ENCODE data around the gene ZBTB7C.

Gene ZBTB7C

DNA sequence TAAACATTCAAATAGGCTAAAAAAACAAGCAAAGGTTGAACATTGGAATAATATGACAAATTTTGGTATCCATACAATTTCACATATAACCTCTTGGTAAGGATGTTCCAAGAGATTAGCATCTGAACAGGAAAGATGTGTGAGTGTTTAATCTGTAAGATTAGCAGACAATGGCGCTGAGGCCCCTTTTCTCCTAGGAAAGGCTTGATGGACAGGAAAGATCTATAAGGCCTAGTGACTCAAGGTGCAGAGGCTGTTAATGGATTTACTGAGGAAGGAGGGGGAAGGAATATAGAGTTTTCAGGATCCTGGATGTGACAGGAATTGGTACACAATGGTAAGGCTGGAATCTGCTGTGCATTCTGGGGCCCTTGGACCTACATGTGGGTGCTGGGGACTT lies 430.6 kb downstream of the ZBTB7C start:
- Histone ChIP-seq H3K9me3 (ENCODE audit: insufficient read depth, low read length) (peaks cover 9% of the 10 kb centered on the region; the same call in 1 of the 2 replicates), H3K79me2 (ENCODE audit: insufficient read depth, low read length) (no peaks in the 10 kb centered on the region), H4K20me1 (ENCODE audit: low read depth, low read length) (no peaks in the 10 kb centered on the region), H3F3A (ENCODE audit: insufficient read depth) (no peaks in the 10 kb centered on the region), H3K4me3 (ENCODE audit: insufficient read depth, low read length, poor library complexity, severe bottlenecking) (no peak overlapping the region), H3K9ac (ENCODE audit: low read length) (no peak overlapping the region), H2AFZ (ENCODE audit: low read depth, low read length, severe bottlenecking) (no peak overlapping the region), H3K27ac (ENCODE audit: low read depth, low read length) (no peak overlapping the region), H3K27me3 (ENCODE audit: low read length) (peaks cover 5% of the 10 kb centered on the region; the same call in 1 of the 2 replicates), H3K9me2 (replicated peaks; ENCODE audit: insufficient read depth, low read length) (no peaks in the 10 kb centered on the region), H3K4me2 (ENCODE audit: low read depth, low read length, poor library complexity, severe bottlenecking) (no peak overlapping the region), H3K36me3 (ENCODE audit: low read length) (no peaks in the 10 kb centered on the region)
- TF ChIP-seq, protein P1, sequence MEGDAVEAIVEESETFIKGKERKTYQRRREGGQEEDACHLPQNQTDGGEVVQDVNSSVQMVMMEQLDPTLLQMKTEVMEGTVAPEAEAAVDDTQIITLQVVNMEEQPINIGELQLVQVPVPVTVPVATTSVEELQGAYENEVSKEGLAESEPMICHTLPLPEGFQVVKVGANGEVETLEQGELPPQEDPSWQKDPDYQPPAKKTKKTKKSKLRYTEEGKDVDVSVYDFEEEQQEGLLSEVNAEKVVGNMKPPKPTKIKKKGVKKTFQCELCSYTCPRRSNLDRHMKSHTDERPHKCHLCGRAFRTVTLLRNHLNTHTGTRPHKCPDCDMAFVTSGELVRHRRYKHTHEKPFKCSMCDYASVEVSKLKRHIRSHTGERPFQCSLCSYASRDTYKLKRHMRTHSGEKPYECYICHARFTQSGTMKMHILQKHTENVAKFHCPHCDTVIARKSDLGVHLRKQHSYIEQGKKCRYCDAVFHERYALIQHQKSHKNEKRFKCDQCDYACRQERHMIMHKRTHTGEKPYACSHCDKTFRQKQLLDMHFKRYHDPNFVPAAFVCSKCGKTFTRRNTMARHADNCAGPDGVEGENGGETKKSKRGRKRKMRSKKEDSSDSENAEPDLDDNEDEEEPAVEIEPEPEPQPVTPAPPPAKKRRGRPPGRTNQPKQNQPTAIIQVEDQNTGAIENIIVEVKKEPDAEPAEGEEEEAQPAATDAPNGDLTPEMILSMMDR (IDR thresholded peaks at IDR 0.05; ENCODE audit: insufficient read depth, low read length, poor library complexity, severe bottlenecking), result no peak
- TF ChIP-seq EZH2phosphoT487 (conservative IDR thresholded peaks at IDR 0.05; ENCODE audit: low read length), result no peak

DNA sequence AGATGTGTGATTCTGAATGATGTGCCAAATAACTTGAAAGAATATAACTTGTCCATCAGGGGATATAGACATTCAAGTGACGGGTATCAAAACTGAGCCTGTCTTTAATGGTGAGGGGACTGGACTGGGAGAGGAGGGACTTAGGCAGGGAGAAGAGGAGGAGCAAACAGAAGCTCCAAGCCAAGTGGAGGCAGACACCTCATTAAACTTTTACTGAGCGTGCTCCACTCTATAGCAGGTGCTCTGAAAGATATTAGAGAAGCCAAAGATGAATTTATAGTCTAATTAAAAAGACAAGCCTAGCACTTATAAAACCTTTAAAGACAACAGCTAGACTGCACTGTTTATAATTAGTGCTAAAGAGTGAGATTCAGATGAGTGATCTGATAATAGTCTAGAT lies 431.0 kb downstream of the ZBTB7C start:
- H3K9me2 ChIP-seq (replicated peaks; ENCODE audit: insufficient read depth, low read length), result no peaks in the 10 kb centered on the region
- no peak overlapping the region for H3K4me2 ChIP-seq (ENCODE audit: low read depth, low read length, poor library complexity, severe bottlenecking)
- H3K4me3 ChIP-seq (ENCODE audit: insufficient read depth, low read length, poor library complexity, severe bottlenecking), result no peak overlapping the region
- H3K9ac ChIP-seq (ENCODE audit: low read length), result no peak overlapping the region
- no peak overlapping the region for H3K27ac ChIP-seq (ENCODE audit: low read depth, low read length)
- no peaks in the 10 kb centered on the region for H3F3A ChIP-seq (ENCODE audit: insufficient read depth)
- H3K9me3 ChIP-seq (ENCODE audit: insufficient read depth, low read length), result peaks cover 9% of the 10 kb centered on the region; the same call in 1 of the 2 replicates
- TF ChIP-seq, protein P1 (IDR thresholded peaks at IDR 0.05; ENCODE audit: insufficient read depth, low read length, poor library complexity, severe bottlenecking), result no peak
- no peak for TF ChIP-seq EZH2phosphoT487 (conservative IDR thresholded peaks at IDR 0.05; ENCODE audit: low read length)
- no peaks in the 10 kb centered on the region for H4K20me1 ChIP-seq (ENCODE audit: low read depth, low read length)
- H2AFZ ChIP-seq (ENCODE audit: low read depth, low read length, severe bottlenecking), result no peak overlapping the region
- H3K79me2 ChIP-seq (ENCODE audit: insufficient read depth, low read length), result no peaks in the 10 kb centered on the region
- H3K27me3 ChIP-seq (ENCODE audit: low read length), result peaks cover 5% of the 10 kb centered on the region; the same call in 1 of the 2 replicates
- H3K36me3 ChIP-seq (ENCODE audit: low read length), result no peaks in the 10 kb centered on the region

Data from SU-DHL-6 (cell line).